BLaER1 (cell line): ENCODE measurements around the gene SPTLC3.

Source experiments
- H3K27ac ChIP-seq: shearing (Covaris generic); formaldehyde crosslinking; 2 replicates; pipeline ENCODE4 v1.8.1; 2022
- H3K27me3 ChIP-seq: shearing (Covaris generic); formaldehyde crosslinking; 2 replicates; pipeline ENCODE4 v1.8.1; 2022
- H3K36me3 ChIP-seq: shearing (Covaris generic); formaldehyde crosslinking; 2 replicates; pipeline ENCODE4 v1.8.1; 2022
- H3K4me1 ChIP-seq: shearing (Covaris generic); formaldehyde crosslinking; 2 replicates; pipeline ENCODE4 v1.8.1; 2022
- H3K4me2 ChIP-seq: shearing (Covaris generic); formaldehyde crosslinking; 2 replicates; pipeline ENCODE4 v1.8.1; 2022
- H3K4me3 ChIP-seq: shearing (Covaris generic); formaldehyde crosslinking; 2 replicates; pipeline ENCODE4 v1.8.1; 2022
- H3K9ac ChIP-seq: shearing (Covaris generic); formaldehyde crosslinking; 2 replicates; pipeline ENCODE4 v1.8.1; 2022
- H3K9me3 ChIP-seq: shearing (Covaris generic); formaldehyde crosslinking; 2 replicates; pipeline ENCODE4 v1.8.1; 2022
- H4K20me1 ChIP-seq: shearing (Covaris generic); formaldehyde crosslinking; 2 replicates; pipeline ENCODE4 v1.8.1; 2022
- Cebpa-rat ChIP-seq: shearing (Covaris generic); IDR thresholded peaks from 2 replicates; pipeline ENCODE4 v1.8.1; 2022

The SPTLC3 gene

DNA sequence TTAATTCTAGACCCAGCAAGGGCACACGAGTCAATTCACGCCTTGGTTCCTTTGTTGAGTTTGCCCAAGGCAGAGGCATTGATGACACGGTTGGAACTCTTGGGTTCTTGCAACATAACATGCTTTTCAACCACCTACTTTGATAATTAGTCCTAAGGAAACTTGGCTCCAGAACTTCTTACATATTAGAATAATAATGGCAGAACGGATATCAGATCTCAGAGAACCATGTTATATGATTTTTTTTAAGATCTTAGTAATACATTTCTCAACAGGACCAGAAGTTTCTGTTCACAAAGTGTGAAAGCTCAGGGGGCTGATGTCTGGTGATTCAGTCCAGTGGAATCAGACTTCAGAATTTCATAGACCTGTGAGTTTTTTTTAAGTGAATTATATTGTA, 19.2 kb downstream of the SPTLC3 start:
- Histone ChIP-seq H3K27me3 (no peaks in the 10 kb centered on the region), H3K4me3 (no peak overlapping the region), H3K9ac (no peak overlapping the region), H3K36me3 (no peaks in the 10 kb centered on the region), H3K9me3 (peaks cover 13% of the 10 kb centered on the region), H3K4me2 (no peak overlapping the region), H4K20me1 (no peaks in the 10 kb centered on the region), H3K4me1 (peaks cover 55% of the 10 kb centered on the region), H3K27ac (no peak overlapping the region)
- TF ChIP-seq Cebpa-rat, result no peak

DNA sequence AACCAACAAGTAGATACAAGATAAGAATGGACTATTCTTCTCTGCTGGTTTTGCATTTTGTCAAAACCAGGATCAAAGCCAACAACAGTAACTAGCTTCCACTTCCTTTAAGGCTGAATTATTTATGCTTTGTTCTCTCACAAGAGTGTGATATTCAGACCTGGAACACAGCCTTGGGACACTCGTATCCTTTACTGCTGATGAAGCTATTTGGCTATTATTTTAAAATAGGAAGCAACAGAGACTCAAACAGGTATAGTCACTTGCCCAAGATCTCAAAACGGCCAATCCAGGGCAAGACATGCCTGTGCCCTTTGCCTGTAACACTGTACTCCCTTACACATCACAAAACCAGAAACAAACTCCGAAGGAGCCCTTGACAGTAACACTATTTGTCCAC, 19.9 kb downstream of the SPTLC3 start:
- Histone ChIP-seq H3K36me3 (no peaks in the 10 kb centered on the region), H4K20me1 (no peaks in the 10 kb centered on the region), H3K9me3 (peaks cover 13% of the 10 kb centered on the region), H3K4me3 (no peak overlapping the region), H3K9ac (no peak overlapping the region), H3K27ac (no peak overlapping the region), H3K27me3 (no peaks in the 10 kb centered on the region), H3K4me1 (peaks cover 59% of the 10 kb centered on the region), H3K4me2 (peak overlapping the region; percentile 25; the same call in 1 of the 2 replicates)
- no peak for TF ChIP-seq Cebpa-rat

DNA sequence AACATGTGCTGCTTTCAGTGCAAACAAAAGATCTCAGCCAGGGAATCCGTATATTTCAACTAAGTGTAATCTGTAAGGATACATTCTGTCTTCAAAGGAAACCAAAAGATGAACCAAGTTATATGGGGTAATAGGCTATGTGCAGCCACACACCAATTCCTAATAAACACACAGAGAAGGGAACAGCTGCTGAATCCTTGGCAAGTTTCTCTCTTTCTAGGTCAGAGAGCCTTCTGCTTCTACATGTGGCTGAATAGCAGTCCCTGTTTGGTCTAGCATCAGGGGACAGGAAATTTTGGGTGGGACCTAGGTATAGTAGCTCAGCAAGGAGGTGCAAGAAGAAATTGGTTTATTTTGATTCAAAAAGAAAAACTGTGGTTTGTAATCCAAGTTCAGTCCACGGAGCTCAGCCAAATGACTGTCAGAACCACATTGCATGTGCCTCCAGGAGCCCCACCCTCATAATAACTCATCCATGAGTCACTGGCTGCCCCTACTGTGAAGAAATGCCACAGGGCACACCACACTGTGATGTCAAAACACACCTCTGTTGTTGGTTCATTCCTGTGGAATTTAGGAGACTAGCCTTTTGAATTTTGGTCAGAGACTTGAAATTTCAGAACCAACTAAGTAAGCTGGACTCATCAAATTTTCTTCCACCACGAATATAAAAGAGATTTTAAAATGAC, 21.1 kb downstream of the SPTLC3 start:
- H3K9me3 ChIP-seq, result peaks cover 13% of the 10 kb centered on the region
- no peaks in the 10 kb centered on the region for H4K20me1 ChIP-seq
- H3K4me3 ChIP-seq, result no peak overlapping the region
- H3K27me3 ChIP-seq, result no peaks in the 10 kb centered on the region
- no peak overlapping the region for H3K9ac ChIP-seq
- no peak for TF ChIP-seq Cebpa-rat
- H3K4me1 ChIP-seq, result peaks cover 70% of the 10 kb centered on the region
- peak overlapping the region; percentile 74 for H3K4me2 ChIP-seq
- H3K27ac ChIP-seq, result no peak overlapping the region
- no peaks in the 10 kb centered on the region; the same call in 1 of the 2 replicates for H3K36me3 ChIP-seq

DNA sequence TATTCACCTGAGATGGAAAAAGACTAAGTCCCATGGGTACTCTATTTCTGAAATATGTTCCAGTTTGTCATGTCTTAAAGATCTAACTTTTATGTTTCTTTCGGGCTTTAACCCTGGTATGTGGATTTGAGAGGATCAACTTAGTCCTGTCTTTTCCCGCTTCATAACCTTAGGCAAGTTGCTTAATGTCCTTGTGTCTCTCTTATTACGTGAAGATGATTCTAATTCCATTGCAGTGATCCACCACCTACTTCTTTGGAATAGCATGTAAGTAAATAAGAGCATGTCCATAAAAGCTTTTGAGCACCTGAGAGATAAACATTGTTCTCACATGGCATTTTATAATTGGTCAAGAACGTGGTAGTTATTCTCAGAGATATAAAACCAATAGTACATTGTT, 23.0 kb downstream of the SPTLC3 start:
- Histone ChIP-seq H3K4me2 (peak overlapping the region; percentile 74), H3K27ac (no peak overlapping the region), H3K4me1 (peaks cover 83% of the 10 kb centered on the region), H3K36me3 (no peaks in the 10 kb centered on the region; the same call in 1 of the 2 replicates), H3K4me3 (no peak overlapping the region), H4K20me1 (no peaks in the 10 kb centered on the region), H3K9me3 (peaks cover 2% of the 10 kb centered on the region), H3K27me3 (no peaks in the 10 kb centered on the region), H3K9ac (no peak overlapping the region)
- no peak for TF ChIP-seq Cebpa-rat

DNA sequence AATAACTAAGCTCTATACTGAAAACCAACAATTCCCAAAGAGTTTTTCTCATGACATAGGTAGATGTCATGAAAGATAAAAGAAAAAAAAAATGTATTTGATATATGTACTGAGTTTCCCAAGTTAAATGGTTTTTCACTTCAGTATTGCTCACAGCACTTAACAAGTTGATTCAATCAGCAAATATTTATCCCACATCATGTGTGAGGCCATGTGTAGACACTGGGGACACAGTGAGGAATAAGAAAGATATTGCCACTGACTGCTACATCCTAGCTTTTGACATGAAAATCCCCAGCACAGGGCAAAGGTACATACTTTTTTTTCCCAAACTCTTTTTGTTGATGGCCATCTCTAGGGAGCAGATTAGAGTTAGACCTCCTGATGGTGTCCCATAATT, 25.3 kb downstream of the SPTLC3 start:
- Histone ChIP-seq H3K4me1 (peaks cover 71% of the 10 kb centered on the region), H3K4me3 (no peak overlapping the region), H3K27me3 (no peaks in the 10 kb centered on the region), H3K9me3 (no peaks in the 10 kb centered on the region; the same call in 1 of the 2 replicates), H3K4me2 (peak overlapping the region; percentile 23; the same call in 1 of the 2 replicates), H4K20me1 (no peaks in the 10 kb centered on the region), H3K36me3 (no peaks in the 10 kb centered on the region; the same call in 1 of the 2 replicates), H3K27ac (no peak overlapping the region), H3K9ac (no peak overlapping the region)
- TF ChIP-seq Cebpa-rat, result no peak

DNA sequence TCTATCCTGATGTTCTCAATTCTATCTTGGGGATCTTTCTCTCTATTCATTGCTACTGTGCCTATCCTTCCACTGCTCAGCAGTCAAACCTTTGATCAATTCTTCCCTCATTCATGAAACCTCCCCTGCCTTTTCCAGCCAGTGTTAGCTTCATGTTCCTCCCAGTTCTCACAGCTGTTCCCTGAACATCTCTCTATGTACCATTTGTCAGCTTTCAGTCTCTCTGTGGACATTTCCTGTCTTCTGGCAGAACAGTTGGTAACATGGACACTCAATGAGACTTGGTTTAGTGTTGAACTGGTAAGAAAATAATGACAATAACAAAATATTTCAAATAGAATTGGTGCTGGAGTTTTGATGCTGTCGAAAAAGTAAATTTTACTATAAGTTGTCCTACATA, 26.2 kb downstream of the SPTLC3 start:
- no peaks in the 10 kb centered on the region; the same call in 1 of the 2 replicates for H3K36me3 ChIP-seq
- H3K27ac ChIP-seq, result no peak overlapping the region
- TF ChIP-seq Cebpa-rat, result no peak

DNA sequence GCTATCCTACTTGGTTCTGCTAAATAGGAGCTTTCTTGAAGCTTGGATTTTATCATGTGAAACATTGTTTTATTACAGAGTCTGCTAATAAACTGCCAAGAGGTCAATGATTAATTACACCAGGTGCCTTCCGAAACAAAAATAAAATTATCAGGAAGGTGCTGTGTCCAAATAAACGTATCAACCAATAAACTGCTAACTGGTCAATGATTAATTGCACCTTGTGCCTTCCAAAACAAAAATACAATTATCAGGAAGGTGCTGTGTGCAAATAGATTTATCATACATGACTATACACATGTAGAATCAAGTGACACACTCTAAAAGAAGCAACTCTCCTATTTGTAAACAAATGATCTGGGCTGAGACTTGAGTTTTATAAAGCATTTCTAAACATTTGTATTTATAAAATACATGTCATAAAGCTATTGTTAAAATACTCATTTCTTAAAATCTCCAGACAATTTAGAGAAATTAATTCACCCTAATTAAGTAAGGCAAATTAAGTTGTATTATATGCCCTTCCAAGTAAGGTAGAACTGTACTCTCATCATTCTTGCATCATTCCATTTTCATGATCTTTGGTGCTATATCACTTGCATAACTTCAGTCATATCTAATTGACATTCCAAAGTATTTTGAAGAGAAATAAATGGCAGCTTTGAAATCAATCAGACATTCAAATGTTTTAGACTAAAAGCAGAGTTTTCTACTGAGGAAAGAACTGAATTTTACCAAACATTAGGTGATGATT, 26.8 kb downstream of the SPTLC3 start:
- Histone ChIP-seq H3K9me3 (no peaks in the 10 kb centered on the region; the same call in 1 of the 2 replicates), H3K36me3 (no peaks in the 10 kb centered on the region; the same call in 1 of the 2 replicates), H3K27me3 (no peaks in the 10 kb centered on the region), H3K4me3 (no peak overlapping the region), H3K27ac (no peak overlapping the region), H3K9ac (no peak overlapping the region), H4K20me1 (no peaks in the 10 kb centered on the region), H3K4me2 (no peak overlapping the region), H3K4me1 (peaks cover 59% of the 10 kb centered on the region)
- TF ChIP-seq Cebpa-rat, result no peak

More for the DNA sequence above, 26.2 kb downstream of the SPTLC3 start:
- Histone ChIP-seq H3K27me3 (no peaks in the 10 kb centered on the region), H4K20me1 (no peaks in the 10 kb centered on the region), H3K4me3 (no peak overlapping the region), H3K9me3 (no peaks in the 10 kb centered on the region; the same call in 1 of the 2 replicates), H3K4me2 (no peak overlapping the region), H3K9ac (no peak overlapping the region), H3K4me1 (peaks cover 66% of the 10 kb centered on the region)

DNA sequence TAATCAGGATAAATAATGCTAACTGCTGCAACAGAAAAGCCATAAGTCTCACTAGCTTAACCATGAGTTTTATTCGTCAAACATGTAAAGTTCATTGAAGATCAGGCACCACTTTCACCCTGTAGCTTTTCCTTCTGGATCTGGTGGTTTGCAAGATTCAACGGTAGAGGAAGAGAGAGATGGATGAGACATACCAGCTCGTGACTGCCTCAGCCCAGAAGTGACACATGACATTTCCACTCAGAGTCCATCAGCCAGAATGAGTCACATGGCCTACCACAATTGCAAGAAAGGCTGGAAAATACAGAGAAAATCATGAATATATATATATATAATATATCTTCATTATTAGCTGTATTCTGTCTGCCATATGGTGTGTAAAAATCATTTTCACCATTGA, 29.0 kb downstream of the SPTLC3 start:
- H4K20me1 ChIP-seq, result no peaks in the 10 kb centered on the region
- H3K9ac ChIP-seq, result no peak overlapping the region
- H3K4me2 ChIP-seq, result no peak overlapping the region
- H3K9me3 ChIP-seq, result no peaks in the 10 kb centered on the region; the same call in 1 of the 2 replicates
- H3K27me3 ChIP-seq, result no peaks in the 10 kb centered on the region
- no peak overlapping the region for H3K4me3 ChIP-seq
- no peak overlapping the region for H3K27ac ChIP-seq
- H3K36me3 ChIP-seq, result no peaks in the 10 kb centered on the region; the same call in 1 of the 2 replicates
- H3K4me1 ChIP-seq, result peaks cover 38% of the 10 kb centered on the region
- TF ChIP-seq Cebpa-rat, result no peak

DNA sequence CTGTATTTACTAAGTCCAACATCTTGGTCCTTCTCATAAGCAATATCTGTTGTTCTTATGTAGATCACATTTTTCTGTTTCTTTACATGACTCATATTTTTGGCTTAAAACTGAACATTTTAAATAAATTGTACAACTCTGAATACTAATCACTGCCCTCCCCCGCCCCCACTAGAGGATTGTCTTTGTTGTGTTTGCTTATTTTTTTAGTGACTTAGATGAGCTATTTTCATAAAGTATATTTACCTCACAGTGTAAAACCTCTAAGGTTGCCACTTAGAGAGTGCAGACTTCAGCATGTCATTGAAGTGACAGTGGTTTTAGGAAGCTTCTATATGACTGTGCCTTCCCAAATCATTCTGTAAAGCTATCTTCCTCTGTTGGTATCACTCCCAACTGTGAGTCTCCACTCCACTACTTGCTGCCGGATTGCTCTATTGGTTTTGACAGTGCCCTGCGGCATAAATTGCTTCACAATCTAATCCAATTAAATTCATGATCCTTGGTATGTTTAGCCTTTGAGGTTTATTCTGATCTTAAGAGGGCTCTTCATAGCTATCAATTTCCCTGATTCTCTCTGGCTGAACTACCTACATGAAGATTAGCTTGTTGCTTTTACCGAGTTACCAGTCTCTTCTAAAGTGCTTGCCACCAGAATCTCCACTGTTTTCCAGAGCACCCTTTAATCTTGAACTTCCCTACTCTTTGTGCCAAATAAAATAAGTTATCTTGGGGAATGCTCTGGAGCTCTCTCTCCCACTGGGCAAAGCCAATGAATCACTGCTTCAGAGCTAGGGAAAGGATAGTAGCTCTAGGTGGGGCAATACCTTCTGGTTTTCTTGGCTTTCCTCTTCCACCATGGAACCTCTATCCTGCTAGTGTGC, 33.0 kb downstream of the SPTLC3 start:
- Histone ChIP-seq H3K9me3 (no peaks in the 10 kb centered on the region; the same call in 1 of the 2 replicates), H3K4me1 (peaks cover 2% of the 10 kb centered on the region; the same call in 1 of the 2 replicates), H3K4me3 (no peak overlapping the region), H3K27ac (no peak overlapping the region), H3K36me3 (no peaks in the 10 kb centered on the region), H4K20me1 (no peaks in the 10 kb centered on the region), H3K27me3 (no peaks in the 10 kb centered on the region), H3K4me2 (no peak overlapping the region), H3K9ac (no peak overlapping the region)
- TF ChIP-seq Cebpa-rat, result no peak
